ENCODE results near the gene DDAH1. TPM values are rescaled to one million over a fixed set of nuclear protein-coding genes. Genes with fewer than 3 reads are reported as not detected.

Gene DDAH1
- total and polyA plus RNA-seq, 2 experiments from 2014 or later: 29.4 to 41.7 TPM

GRCh38 chr1:85407746-85408377 is 57.1 kb downstream of the DDAH1 start:
- Mint-ChIP-seq H3K36me3 (ENCODE audit: low read depth) (no peaks in the 10 kb centered on the region), H3K4me1 (peaks cover 37% of the 10 kb centered on the region), H3K9me3 (no peaks in the 10 kb centered on the region), H3K27me3 (ENCODE audit: insufficient read depth, low read depth, poor library complexity) (no peaks in the 10 kb centered on the region), H3K27ac (peak overlapping the region; percentile 60; the same call in 1 of the 2 replicates), H3K4me3 (no peak overlapping the region)
- Histone ChIP-seq H2AFZ (no peak overlapping the region), H3K79me2 (replicated peaks; ENCODE audit: insufficient read depth) (no peaks in the 10 kb centered on the region), H4K20me1 (replicated peaks; ENCODE audit: insufficient read depth) (no peaks in the 10 kb centered on the region), H3K36me3 (ENCODE audit: insufficient read depth) (no peaks in the 10 kb centered on the region), H3K27ac (ENCODE audit: low read depth) (no peak overlapping the region), H3K4me2 (no peak overlapping the region), H3K4me3 (no peak overlapping the region), H3K4me1 (ENCODE audit: insufficient read depth) (peaks cover 26% of the 10 kb centered on the region; the same call in 1 of the 2 replicates), H3K27me3 (ENCODE audit: insufficient read depth) (no peaks in the 10 kb centered on the region), H3K9me2 (ENCODE audit: insufficient read depth) (peaks cover 6% of the 10 kb centered on the region; the same call in 1 of the 2 replicates), H3F3A (replicated peaks; ENCODE audit: low read depth) (no peaks in the 10 kb centered on the region)
- ATAC-seq: no peak
- TF ChIP-seq, protein P1, sequence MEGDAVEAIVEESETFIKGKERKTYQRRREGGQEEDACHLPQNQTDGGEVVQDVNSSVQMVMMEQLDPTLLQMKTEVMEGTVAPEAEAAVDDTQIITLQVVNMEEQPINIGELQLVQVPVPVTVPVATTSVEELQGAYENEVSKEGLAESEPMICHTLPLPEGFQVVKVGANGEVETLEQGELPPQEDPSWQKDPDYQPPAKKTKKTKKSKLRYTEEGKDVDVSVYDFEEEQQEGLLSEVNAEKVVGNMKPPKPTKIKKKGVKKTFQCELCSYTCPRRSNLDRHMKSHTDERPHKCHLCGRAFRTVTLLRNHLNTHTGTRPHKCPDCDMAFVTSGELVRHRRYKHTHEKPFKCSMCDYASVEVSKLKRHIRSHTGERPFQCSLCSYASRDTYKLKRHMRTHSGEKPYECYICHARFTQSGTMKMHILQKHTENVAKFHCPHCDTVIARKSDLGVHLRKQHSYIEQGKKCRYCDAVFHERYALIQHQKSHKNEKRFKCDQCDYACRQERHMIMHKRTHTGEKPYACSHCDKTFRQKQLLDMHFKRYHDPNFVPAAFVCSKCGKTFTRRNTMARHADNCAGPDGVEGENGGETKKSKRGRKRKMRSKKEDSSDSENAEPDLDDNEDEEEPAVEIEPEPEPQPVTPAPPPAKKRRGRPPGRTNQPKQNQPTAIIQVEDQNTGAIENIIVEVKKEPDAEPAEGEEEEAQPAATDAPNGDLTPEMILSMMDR (conservative IDR thresholded peaks at IDR 0.05; ENCODE audit: low read depth in 2 of 2): no peak
- TF ChIP-seq EZH2phosphoT487 (IDR thresholded peaks at IDR 0.05; ENCODE audit: unreplicated experiment) (no peak), CREB1 (CRISPR knock-in tag; IDR thresholded peaks at IDR 0.05; ENCODE audit: low read depth) (no peak), ZNF114 (CRISPR knock-in tag; IDR thresholded peaks at IDR 0.05) (no peak)
- no peak for DNase-seq (ENCODE audit: low spot score)

DNA sequence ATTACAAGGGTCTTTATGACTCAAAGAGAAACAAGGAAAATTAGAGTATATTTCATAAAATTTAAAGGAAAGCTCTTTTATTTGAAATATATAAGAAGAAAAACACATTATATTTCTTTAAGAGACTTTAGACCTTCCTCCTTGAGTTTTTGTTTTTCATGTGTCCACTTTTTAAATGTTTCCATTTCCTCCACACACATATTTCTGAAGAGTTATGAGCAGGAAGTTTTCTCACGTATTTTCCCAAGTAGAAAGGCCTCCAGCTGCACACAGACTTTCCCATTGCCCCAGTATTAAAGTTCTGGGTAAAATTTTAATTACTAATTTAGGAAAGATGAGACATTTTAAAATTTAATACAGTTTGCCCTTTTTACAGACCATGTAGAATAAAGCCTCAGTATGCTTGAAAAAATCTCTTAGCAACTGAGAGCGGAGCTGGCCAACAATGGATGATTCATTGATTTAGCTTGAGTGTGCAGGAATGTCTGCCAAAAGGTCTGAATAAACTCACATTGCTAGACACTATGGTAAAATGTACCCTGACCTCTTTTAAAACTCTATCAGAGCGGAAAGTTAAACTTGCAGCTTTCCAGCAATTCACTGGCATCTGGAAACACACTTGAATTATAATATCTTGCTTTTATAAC is 57.9 kb downstream of the DDAH1 start:
- Histone ChIP-seq H3F3A (replicated peaks; ENCODE audit: low read depth) (no peaks in the 10 kb centered on the region), H3K4me2 (no peak overlapping the region), H3K4me1 (ENCODE audit: insufficient read depth) (peaks cover 24% of the 10 kb centered on the region; the same call in 1 of the 2 replicates), H3K36me3 (ENCODE audit: insufficient read depth) (no peaks in the 10 kb centered on the region), H4K20me1 (replicated peaks; ENCODE audit: insufficient read depth) (no peaks in the 10 kb centered on the region), H3K27me3 (ENCODE audit: insufficient read depth) (no peaks in the 10 kb centered on the region), H3K9me2 (ENCODE audit: insufficient read depth) (no peaks in the 10 kb centered on the region), H2AFZ (no peak overlapping the region), H3K4me3 (no peak overlapping the region), H3K79me2 (replicated peaks; ENCODE audit: insufficient read depth) (no peaks in the 10 kb centered on the region), H3K27ac (ENCODE audit: low read depth) (no peak overlapping the region)
- Mint-ChIP-seq H3K27ac (no peak overlapping the region), H3K4me1 (peaks cover 33% of the 10 kb centered on the region), H3K36me3 (ENCODE audit: low read depth) (no peaks in the 10 kb centered on the region), H3K4me3 (no peak overlapping the region), H3K9me3 (no peaks in the 10 kb centered on the region), H3K27me3 (ENCODE audit: insufficient read depth, low read depth, poor library complexity) (no peaks in the 10 kb centered on the region)
- ATAC-seq (no peak), DNase-seq (ENCODE audit: low spot score) (no peak)
- TF ChIP-seq, protein P1 (conservative IDR thresholded peaks at IDR 0.05; ENCODE audit: low read depth in 2 of 2): no peak
- TF ChIP-seq ETS1 (IDR thresholded peaks at IDR 0.05): no peak
- TF ChIP-seq NANOG (IDR thresholded peaks at IDR 0.05; ENCODE audit: borderline replicate concordance): no peak

All from GM23338 (cell line).